Germinal center (tissue), 1 donor: ENCODE results near the gene PRM3.

ENCODE experiments used
- DNase-seq: peaks from one replicate; pipeline ENCODE4 v3.0.0; 2012; ENCODE audit warnings: mixed read lengths, low spot score

PRM3 gene, protein sequence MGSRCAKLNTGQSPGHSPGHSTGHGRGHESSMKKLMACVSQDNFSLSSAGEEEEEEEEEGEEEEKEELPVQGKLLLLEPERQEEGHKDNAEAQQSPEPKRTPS

DNA sequence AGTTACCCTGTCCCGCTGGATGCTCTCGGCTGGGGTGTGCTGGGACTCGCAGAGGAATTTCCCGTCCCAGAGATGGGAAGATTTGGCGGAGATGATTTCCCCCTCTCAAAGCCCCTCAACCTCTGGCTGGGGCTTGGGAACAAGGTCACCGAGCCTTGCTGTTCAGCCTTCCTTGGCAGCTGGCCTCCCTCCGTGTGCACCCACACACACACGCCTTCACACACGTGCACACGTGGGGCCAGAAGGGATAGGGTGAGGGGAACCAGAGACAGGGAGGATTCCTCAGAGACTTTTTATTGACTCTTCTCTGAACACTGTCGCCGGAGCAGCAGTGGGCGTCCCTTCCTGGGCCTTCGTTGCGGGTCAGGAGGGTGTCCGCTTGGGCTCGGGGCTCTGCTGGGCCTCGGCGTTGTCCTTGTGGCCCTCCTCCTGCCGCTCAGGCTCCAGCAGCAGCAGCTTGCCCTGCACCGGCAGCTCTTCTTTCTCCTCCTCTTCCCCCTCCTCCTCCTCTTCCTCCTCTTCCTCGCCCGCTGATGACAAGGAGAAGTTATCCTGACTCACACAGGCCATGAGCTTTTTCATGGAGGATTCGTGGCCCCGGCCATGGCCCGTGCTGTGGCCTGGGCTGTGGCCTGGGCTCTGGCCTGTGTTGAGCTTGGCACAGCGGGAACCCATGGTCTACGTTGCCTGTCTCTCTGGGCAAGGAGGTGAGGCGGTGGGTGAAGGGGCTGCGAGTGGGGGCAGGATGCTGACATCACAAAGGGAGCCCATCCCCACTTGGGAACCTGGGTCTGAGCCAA is at the start of gene PRM3:
TSS of gene PRM3 (minus strand) at position 709 of the 800 bp plus-strand sequence. CDS start at position 675, 34 bp downstream.
- DNase-seq, result no peak

DNA sequence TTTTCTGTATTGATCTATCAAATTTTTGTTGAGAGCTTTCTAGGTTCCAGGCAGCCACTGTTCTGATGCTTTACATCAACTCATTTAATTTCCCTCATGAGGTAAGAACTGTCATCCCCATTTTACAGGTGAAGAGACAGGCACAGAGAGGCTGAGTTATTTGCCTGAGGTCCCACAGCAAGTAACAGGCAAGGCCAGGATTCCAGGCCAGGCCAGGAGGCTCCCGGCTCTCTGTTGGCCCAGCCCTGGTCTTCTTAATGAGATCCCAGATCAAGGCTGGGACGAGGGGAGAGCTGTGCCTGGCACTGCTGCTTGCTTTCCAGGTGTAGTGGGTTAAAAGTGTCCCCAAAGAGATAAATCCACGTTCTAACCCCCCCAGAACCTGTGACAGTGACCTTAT is 49.4 kb upstream of the PRM3 start:
- no peak for DNase-seq

GRCh38 chr16:11321662-11322061 is 48.2 kb upstream of the PRM3 start:
- no peak for DNase-seq

DNA sequence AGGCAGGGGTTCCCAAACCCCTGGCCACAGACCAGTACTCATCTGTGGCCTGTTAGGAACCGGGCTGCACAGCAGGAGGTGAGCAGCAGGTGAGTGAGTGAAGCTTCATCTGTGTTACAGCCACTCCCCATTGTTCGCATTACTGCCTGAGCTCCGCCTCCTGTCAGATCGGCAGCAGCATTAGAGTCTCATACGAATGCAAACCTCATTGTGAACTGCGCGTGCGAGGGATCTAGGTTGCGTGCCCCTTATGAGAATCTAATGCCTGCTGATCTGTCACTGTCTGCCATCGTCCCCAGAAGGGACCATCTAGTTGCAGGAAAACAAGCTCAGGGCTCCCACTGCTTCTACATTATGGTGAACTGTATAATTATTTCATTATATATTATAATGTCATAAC is 46.7 kb upstream of the PRM3 start:
- DNase-seq, result no peak

GRCh38 chr16:11319529-11320146 is 46.2 kb upstream of the PRM3 start:
- no peak for DNase-seq

GRCh38 chr16:11318817-11319216 is 45.4 kb upstream of the PRM3 start:
- no peak for DNase-seq

DNA sequence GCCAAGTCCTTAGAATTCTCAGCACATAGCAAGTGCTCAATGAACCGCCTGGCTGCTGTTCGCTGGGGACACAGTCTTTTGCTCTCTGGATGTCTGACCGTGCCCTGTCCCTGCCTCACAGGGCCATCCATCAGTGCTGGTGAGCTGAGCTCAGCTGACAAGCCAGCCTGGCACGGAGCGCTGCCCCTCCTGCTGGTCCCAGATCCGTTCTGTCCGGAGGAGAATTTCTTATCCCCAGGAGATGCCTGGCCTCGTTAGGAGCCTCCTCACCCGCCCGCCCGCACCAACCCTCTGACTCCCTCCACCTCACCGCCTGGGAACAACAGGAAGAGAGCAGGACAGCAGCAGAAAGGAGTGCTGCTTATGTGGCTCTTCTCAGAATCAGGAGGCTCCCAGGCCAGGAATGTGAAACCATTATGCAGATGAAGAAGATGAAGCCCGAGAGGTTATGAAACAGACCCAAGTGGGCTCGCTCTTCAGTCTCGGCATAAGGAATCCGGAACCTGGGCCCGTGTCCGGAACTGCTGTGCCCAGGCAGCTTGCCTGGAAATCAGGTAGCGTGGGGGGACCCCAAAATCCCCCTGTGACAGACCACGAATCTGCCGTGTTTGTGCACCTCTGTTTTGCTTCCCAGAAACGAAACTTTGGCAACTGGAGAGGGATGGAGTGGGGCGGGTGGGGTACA is 43.0 kb upstream of the PRM3 start:
- no peak for DNase-seq

DNA sequence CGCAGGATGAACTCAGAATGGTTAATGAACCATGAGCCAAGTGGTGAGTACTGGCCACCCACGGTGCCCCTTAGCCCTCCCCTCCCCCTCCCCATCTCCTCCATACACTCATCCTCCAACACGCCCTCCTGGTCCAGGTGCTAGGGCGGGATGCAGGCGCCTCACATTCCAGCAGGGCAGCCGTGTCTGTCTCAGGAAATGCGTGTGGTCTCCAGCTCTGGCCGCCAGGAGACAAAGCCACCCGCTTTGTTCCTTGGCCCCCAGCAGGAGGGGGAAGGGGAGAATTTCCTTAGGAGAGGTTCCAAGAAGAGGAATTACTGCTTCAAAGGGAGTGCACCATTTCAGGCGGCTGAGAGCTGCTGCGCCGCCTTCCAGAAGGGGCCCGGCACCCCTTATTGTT is 42.1 kb upstream of the PRM3 start:
- no peak for DNase-seq

DNA sequence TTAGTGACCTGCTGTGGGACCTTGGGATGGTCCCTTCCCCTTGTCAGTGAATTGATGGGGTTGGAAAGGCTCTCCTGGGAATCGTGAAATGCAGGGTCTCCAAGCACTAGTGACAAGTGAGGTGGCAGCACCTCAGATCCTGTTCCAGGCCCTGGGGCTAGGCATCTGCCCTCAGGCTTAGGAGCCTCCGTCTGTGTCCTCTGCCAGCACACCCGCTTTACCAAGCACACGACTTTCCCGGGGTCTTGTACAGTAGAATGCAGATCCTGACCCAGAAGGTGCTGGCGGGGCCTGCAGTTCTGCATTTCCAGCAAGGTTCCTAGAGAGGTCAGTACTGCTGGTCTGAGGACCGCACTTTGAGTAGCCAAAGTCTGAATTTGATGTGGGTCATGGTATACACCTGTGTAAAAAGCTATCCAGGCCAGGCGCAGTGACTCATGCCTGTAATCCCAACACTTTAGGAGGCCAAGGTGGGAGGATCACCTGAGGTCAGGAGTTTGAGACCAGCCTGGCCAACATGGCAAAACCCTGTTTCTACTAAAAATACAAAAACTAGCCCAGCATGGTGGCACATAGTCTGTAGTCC is 41.0 kb upstream of the PRM3 start:
- no peak for DNase-seq

DNA sequence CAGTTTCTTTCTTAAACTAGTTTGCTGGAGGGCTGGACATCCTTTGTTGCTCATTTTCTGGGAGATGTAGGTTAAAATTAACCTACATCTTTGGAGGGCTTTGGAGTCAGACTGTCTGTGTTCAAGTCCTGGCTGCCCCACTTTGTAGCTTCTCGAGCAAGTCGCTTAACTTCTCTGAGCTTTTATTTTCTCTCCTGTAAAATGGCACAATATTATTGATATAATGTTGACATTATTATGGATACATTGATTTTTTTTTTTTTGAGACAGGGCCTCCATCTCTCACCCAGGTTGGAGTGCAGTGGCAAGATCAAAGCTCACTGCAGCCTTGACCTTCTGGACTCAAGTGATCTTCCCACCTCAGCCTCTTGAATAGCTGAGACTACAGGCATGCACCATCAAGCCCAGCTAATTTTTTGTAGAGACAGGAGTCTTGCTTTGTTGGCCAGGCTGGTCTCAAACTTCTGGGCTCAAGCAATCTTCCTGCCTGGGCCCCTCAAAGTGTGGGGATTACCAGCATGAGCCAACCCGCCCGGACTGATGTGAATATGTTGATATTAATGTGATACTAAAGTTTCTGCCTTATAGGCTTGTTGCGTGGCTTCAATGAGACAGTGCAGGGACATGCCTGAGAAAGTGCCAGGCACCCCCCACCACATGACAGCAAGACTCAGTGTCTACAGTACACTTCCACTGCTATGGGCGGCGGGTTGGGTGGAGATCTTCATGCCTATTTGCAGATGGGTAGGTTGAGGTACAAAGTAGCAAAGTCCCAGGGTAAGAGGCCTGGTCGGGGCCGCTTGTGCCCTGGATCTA is 40.3 kb upstream of the PRM3 start:
- DNase-seq, result no peak

- DNase-seq, result peak; percentile 24
Observed at GRCh38 chr16:11312718-11313492, 39.5 kb upstream of the PRM3 start.

DNA sequence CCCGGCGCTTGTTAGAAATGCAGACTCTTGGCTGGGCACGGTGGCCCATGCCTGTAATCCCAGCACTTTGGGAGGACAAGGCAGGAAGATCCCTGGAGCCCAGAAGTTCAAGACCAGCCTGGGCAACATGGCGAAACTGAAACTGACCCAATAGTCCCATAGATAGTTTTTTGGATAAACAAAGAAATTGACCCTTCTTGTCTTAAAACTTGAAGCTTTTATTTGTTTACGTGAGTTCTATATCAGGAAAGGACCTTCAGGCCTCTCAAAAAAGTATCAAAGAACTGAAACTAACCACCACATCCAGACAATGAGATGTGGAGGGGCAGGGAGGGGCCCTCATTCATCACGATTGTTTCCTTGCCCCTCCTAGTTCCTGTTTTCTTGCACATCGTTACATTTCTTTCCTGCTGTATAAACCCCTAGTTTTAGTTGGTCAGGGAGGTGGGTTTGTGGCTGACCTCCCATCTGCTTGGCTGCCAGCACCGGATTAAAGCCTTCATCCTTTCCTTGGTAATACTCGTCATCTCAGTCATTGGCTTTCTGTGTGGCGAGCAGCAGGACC is 37.6 kb upstream of the PRM3 start:
- DNase-seq, result peak; percentile 73

DNA sequence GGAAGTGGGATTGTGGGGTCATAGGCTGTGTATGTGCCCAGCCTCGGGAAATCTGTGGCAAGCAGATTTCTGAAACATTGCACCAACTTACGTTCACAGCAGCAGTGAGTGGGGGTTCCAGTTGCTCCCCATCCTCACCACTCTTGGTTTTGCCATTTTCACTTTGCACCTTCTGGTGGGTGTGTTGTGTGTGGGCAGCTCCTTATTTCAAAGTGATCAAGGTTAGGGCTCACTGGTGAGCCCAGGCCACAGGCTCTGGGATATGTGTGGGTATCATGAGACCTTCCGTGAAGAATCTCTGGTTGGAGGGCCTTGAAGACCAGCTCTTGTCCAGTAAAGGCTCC is 37.2 kb upstream of the PRM3 start:
- DNase-seq, result no peak

- peak; percentile 79 for DNase-seq
Observed at GRCh38 chr16:11309895-11310633, 36.6 kb upstream of the PRM3 start.

DNA sequence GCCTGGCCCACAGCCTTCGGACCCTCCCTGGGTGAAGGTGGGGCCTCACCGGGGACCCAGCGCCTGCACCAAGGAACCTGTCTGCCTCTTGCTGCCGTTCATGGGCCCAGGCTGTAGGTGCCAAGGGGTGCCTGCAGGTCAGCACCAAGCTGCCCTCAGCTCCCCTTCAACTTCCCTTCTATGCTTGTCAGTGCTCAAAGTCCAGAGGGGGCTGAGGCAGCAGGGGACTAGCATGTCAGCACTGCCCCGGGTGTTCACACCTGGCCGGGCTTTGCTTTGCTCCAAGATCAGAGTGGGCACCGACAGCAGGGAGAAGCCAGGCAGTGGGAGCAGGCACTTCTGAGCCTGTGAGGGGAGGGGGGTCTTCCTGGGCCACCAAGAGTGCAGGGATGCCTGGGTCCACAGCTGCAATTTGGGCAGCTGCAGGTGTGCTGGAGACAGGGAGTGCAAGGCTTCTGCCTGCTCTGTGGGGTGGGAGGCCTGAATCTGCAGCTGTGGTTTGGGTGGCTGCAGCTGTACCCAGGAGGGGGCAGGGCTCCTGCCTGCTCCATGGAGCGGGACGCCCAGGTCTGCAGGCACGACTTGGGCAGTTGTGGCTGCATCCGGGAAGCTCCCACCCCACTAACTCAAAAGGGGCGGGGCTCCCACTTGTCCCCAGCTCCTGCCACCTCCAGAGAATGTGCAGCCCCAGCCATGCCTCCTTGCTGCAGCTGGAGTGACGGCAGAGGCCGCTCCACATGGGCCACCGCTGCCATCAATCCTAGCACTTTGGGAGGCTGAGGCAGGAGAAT is 35.3 kb upstream of the PRM3 start:
- peak; percentile 76 for DNase-seq

DNA sequence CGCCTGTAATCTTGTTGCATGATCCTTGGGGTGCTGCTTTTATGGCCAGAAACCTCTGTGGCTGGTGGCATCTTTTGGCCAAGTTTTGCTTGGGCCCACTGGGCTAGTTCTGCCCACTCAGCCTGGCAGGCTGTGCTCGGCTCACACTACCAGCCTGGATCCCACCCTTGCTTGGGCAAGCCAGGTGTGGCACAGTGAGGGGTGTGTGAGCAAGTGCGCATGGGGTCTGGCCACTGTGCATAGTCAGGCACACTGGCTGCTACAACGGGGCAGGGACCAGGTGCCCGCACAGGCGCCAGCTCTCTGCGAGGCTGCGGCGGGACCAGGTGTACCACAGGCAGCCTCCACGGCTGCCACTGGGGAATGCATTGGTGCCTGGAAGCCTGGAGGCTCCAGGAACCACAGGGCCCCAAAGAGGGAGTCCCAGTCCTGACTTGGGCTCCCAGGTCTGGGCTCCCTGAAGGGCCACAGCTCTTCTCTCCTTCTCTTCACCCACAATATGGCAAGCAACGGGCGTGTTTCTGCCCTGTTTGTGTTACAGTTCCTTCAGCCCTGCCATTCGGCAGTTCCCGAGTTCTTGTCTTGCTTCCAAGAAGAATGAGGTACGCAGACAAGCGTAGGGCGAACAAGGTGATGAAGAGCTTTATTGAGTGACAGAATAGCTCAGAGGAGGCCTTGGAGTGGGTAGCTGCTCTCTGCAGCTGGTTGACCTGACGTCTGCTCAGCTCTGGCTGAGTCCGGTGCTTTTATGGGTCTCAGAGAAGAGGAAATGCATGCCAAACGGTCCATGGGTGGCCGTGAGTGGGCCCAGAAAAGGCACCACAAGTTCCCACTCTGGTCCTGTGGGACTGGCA is 34.4 kb upstream of the PRM3 start:
- no peak for DNase-seq

DNA sequence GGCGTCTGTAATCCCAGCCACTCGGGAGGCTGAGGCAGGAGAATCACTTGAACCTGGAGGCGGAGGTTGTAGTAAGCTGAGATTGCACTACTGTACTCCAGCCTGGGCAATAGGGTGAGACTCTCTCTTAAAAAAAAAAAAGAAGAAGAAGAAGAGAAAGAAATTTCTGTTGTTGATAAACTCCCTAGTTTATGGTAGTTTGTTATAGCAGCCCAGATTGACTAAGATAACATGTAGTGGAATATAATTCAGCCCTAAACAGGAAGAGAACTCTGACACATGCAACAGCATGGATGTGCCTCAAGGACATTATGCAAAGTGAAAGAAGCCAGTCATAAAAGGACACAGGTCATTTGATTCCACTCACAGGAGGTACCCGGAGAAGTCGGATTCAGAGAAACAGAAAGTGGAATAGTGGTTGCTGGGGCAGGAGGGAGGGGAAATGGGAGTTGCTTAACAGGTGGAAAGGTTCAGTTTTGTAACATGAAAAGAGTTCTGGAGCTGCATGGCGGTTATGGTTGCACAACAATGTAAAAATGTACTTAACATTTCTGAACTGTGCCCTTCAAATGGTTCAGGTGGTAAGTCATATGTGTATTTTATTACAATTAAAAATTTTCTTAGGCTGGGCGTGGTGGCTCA is 33.7 kb upstream of the PRM3 start:
- DNase-seq, result no peak

DNA sequence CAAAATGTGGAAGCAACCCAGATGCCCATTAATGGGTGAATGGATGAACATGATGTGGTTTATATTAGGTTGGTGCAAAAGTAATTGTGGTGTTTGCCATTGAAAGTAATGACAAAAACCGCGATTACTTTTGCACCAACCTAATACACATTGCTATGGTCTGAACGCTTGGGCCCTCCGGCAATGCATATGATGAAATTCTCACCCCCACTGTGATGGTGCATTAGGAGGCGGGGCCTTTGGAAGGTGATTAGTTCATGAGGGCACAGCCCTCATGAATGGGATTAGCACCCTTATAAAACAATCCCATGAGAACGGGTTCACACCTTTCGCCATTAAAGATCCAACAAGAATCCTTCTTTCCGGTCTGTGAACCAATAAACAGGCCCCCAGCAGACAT is 33.0 kb upstream of the PRM3 start:
- no peak for DNase-seq
